ENCODE data around the gene XPR1. TPM values are rescaled to one million over a fixed set of nuclear protein-coding genes. Genes with fewer than 3 reads are reported as not detected.

XPR1 gene
- total RNA-seq, 1 donor from 2014 or later, result 37.9 TPM

- Mint-ChIP-seq H3K27ac (no peak overlapping the region), H3K4me3 (no peak overlapping the region), H3K4me1 (peaks cover 39% of the 10 kb centered on the region), H3K36me3 (peaks cover 2% of the 10 kb centered on the region), H3K9me3 (no peaks in the 10 kb centered on the region), H3K27me3 (ENCODE audit: low read depth) (no peaks in the 10 kb centered on the region)
- TF ChIP-seq, protein P1, sequence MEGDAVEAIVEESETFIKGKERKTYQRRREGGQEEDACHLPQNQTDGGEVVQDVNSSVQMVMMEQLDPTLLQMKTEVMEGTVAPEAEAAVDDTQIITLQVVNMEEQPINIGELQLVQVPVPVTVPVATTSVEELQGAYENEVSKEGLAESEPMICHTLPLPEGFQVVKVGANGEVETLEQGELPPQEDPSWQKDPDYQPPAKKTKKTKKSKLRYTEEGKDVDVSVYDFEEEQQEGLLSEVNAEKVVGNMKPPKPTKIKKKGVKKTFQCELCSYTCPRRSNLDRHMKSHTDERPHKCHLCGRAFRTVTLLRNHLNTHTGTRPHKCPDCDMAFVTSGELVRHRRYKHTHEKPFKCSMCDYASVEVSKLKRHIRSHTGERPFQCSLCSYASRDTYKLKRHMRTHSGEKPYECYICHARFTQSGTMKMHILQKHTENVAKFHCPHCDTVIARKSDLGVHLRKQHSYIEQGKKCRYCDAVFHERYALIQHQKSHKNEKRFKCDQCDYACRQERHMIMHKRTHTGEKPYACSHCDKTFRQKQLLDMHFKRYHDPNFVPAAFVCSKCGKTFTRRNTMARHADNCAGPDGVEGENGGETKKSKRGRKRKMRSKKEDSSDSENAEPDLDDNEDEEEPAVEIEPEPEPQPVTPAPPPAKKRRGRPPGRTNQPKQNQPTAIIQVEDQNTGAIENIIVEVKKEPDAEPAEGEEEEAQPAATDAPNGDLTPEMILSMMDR (IDR thresholded peaks at IDR 0.05; ENCODE audit: unreplicated experiment), result no peak
- DNase-seq (ENCODE audit: low spot score in 2 of 2, unreplicated experiment in 2 of 2), result no peak
These were observed 293.1 kb downstream of the XPR1 start for GRCh38 chr1:180924939-180925338.

- Mint-ChIP-seq H3K4me3 (no peak overlapping the region), H3K9me3 (no peaks in the 10 kb centered on the region), H3K36me3 (peaks cover 2% of the 10 kb centered on the region), H3K27me3 (ENCODE audit: low read depth) (no peaks in the 10 kb centered on the region), H3K4me1 (peaks cover 39% of the 10 kb centered on the region), H3K27ac (no peak overlapping the region)
- DNase-seq (ENCODE audit: low spot score in 2 of 2, unreplicated experiment in 2 of 2), result no peak
- TF ChIP-seq, protein P1 (IDR thresholded peaks at IDR 0.05; ENCODE audit: unreplicated experiment), result no peak
These were observed 293.7 kb downstream of the XPR1 start for GRCh38 chr1:180925471-180926051.

DNA sequence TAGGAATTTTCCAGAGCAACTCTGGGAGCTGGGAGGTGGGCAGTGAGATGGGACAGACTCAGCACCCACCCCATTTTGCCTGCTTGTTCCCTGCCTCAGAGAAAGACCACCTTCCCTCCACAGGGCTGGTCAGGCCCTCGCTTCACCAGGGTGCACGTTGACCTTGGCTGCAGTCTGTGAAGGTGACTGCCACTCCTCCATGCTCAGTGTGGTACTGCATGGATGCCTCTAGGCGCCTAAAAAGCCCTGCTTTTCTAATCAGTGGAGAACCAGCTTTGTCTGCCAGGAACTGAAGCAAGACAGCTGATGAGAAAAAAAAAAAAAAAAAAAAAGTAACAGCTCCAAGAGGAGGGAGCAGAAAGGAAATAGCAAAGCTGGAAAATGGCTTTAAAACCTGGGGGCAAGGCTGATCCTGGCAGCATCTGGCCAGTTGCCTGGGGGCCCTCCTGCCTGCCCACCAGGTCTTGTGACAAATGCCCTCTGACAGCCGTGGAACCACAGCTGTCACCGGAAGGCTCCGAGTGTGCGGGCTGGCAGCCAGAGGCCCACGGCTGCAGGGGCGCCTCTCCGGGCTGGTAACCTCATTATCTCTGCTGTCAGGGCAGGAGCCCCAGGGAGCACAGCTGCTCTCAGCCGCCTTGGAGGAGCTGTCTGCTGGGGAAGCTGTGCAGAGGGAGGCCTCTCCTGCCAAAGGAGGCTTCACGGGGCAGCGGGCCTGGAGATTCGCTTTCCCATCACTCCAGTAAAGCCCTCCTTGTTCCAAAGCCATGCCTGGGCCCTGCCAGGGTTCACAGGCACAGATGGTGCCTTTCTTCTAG lies 294.6 kb downstream of the XPR1 start:
- H3K9me3 Mint-ChIP-seq, result no peaks in the 10 kb centered on the region
- no peaks in the 10 kb centered on the region for H3K27me3 Mint-ChIP-seq (ENCODE audit: low read depth)
- DNase-seq (ENCODE audit: low spot score in 2 of 2, unreplicated experiment in 2 of 2), result peak in 1 of 2 experiments; percentile 58
- H3K4me3 Mint-ChIP-seq, result peak overlapping the region; percentile 13
- H3K27ac Mint-ChIP-seq, result peak overlapping the region; percentile 66
- H3K4me1 Mint-ChIP-seq, result peaks cover 39% of the 10 kb centered on the region
- TF ChIP-seq, protein P1 (IDR thresholded peaks at IDR 0.05; ENCODE audit: unreplicated experiment), result no peak
- peaks cover 2% of the 10 kb centered on the region for H3K36me3 Mint-ChIP-seq

DNA sequence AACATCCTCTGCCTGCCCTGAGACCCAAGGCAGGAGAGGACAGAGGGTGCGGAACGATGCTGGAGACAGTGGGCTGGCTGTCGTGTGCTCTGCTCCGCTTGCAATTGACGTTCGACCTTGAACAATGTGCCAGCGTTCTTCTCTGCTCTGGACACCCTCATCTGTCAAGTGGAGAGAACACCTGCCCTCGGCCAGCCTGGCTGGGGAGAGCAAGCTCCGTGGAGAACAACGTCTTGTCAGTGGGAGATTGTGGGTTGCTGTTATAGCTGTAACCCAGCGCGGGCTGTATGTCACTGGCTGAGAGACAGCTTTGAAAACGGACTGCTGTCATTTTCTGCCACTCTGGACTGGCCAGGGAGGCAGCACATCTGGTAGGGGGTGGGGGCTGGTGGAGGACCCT lies 295.5 kb downstream of the XPR1 start:
- Mint-ChIP-seq H3K4me3 (no peak overlapping the region), H3K27ac (peak overlapping the region; percentile 55), H3K36me3 (peaks cover 2% of the 10 kb centered on the region), H3K27me3 (ENCODE audit: low read depth) (no peaks in the 10 kb centered on the region), H3K4me1 (peaks cover 36% of the 10 kb centered on the region), H3K9me3 (no peaks in the 10 kb centered on the region)
- DNase-seq (ENCODE audit: low spot score in 2 of 2, unreplicated experiment in 2 of 2), result no peak
- TF ChIP-seq, protein P1 (IDR thresholded peaks at IDR 0.05; ENCODE audit: unreplicated experiment), result no peak

DNA sequence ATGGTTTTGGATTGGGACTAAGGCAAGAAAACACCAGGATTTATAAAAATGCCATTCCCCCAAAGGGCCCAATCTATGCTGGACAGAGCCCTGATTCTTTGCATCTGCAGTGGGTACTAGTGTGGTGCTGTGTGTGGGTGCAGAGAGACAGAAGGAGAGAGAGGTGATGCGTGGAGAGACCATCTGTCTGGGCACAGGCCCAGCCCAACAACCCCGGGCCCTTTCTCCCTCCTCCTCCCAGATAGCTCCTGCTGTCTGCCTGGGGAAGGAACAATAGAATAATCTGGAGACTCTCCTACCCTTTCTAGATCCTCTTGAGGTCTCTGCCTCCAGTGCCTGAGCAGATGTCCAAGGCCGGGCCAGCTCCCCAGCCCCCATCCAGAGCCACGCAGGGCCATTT lies 296.0 kb downstream of the XPR1 start:
- Mint-ChIP-seq H3K36me3 (peaks cover 2% of the 10 kb centered on the region), H3K27me3 (ENCODE audit: low read depth) (no peaks in the 10 kb centered on the region), H3K9me3 (no peaks in the 10 kb centered on the region), H3K4me1 (peaks cover 31% of the 10 kb centered on the region), H3K27ac (no peak overlapping the region), H3K4me3 (no peak overlapping the region)
- DNase-seq (ENCODE audit: low spot score in 2 of 2, unreplicated experiment in 2 of 2), result no peak
- TF ChIP-seq, protein P1 (IDR thresholded peaks at IDR 0.05; ENCODE audit: unreplicated experiment), result no peak
